ENCODE data around the gene ZNF474.

- TF ChIP-seq CTCF (IDR thresholded peaks at IDR 0.05; ENCODE audit: control extremely low read depth in 1 of 3, insufficient read depth in 1 of 3, low read depth in 1 of 3, low read length in 3 of 3) = no peak
- no peak for TF ChIP-seq EP300 (IDR thresholded peaks at IDR 0.05; ENCODE audit: borderline replicate concordance in 1 of 2, low read depth in 2 of 2, low read length in 2 of 2)
- no peak for TF ChIP-seq EGR1 (IDR thresholded peaks at IDR 0.05; ENCODE audit: borderline replicate concordance, low read depth, low read length)
These were observed 22.3 kb downstream of the ZNF474 start for GRCh38 chr5:122151640-122152039.

Measured in H1 (cell line).